Measurements from ENCODE around the gene STEAP2. TPM values are rescaled to one million over a fixed set of nuclear protein-coding genes. Genes with fewer than 3 reads are reported as not detected.

STEAP2 gene
- polyA plus RNA-seq, 10 donors, result 1.8 to 6.4 (median 3.5) TPM

- DNase-seq, result peak in 1 of 3 donors; percentile 18
Measured at GRCh38 chr7:90192876-90193750, 18.4 kb upstream of the STEAP2 start.

- DNase-seq, result no peak
Measured at GRCh38 chr7:90194911-90195809, 16.4 kb upstream of the STEAP2 start.

GRCh38 chr7:90201500-90202195 is 9.9 kb upstream of the STEAP2 start:
- DNase-seq, result no peak

GRCh38 chr7:90207956-90208355 is 3.6 kb upstream of the STEAP2 start:
- no peak for DNase-seq

- DNase-seq, result no peak
Measured at GRCh38 chr7:90209776-90210175, 1.8 kb upstream of the STEAP2 start.

GRCh38 chr7:90210475-90210874 is 1.1 kb upstream of the STEAP2 start:
- DNase-seq, result no peak

GRCh38 chr7:90210981-90211380 is 559 bp upstream of the STEAP2 start:
- no peak for DNase-seq

GRCh38 chr7:90212149-90212495 is 582 bp downstream of the STEAP2 start:
- no peak for DNase-seq

- no peak for DNase-seq
Measured at GRCh38 chr7:90213521-90213920, 2.0 kb downstream of the STEAP2 start.

- DNase-seq, result no peak
Measured at GRCh38 chr7:90216080-90216674, 4.6 kb downstream of the STEAP2 start.

GRCh38 chr7:90216771-90217170 is 5.2 kb downstream of the STEAP2 start:
- DNase-seq, result no peak

- DNase-seq, result no peak
Measured at GRCh38 chr7:90222390-90222789, 10.8 kb downstream of the STEAP2 start.

- peak in 2 of 3 donors; percentile 66 to 80 for DNase-seq
Measured at GRCh38 chr7:90222811-90223725, 11.5 kb downstream of the STEAP2 start.

- DNase-seq, result no peak
Measured at GRCh38 chr7:90224195-90224594, 12.7 kb downstream of the STEAP2 start.

- no peak for DNase-seq
Measured at GRCh38 chr7:90225181-90225580, 13.6 kb downstream of the STEAP2 start.

GRCh38 chr7:90225601-90226000 is 14.1 kb downstream of the STEAP2 start:
- DNase-seq, result no peak

GRCh38 chr7:90227259-90227658 is 15.7 kb downstream of the STEAP2 start:
- no peak for DNase-seq

- DNase-seq, result no peak
Measured at GRCh38 chr7:90229682-90230081, 18.1 kb downstream of the STEAP2 start.

GRCh38 chr7:90230834-90231233 is 19.3 kb downstream of the STEAP2 start:
- no peak for DNase-seq

GRCh38 chr7:90231304-90231703 is 19.8 kb downstream of the STEAP2 start:
- DNase-seq, result no peak

- peak in 1 of 3 donors; percentile 37 for DNase-seq
Measured at GRCh38 chr7:90232430-90232829, 20.9 kb downstream of the STEAP2 start.

Data from muscle of back (tissue), 11 donors.